ENCODE data around the gene OLFM4. TPM values are rescaled to one million over a fixed set of nuclear protein-coding genes. Genes with fewer than 3 reads are reported as not detected.
A peak's percentile ranks its signal among the peaks of the same experiment; 100 is the strongest.

Gene OLFM4
- total and polyA plus RNA-seq, 2 experiments from 2014 or later = not detected

- H3K9me3 Mint-ChIP-seq = peaks cover 4% of the 10 kb centered on the region; the same call in 1 of the 3 replicates
- Histone ChIP-seq H3K27me3 (ENCODE audit: insufficient read depth) (no peaks in the 10 kb centered on the region), H3K27ac (ENCODE audit: low read depth) (no peak overlapping the region), H3K79me2 (replicated peaks; ENCODE audit: insufficient read depth) (no peaks in the 10 kb centered on the region), H3K4me2 (no peak overlapping the region), H2AFZ (peak overlapping the region; percentile 79; the same call in 1 of the 2 replicates), H3K4me1 (ENCODE audit: insufficient read depth) (no peaks in the 10 kb centered on the region), H3K9me2 (ENCODE audit: insufficient read depth) (no peaks in the 10 kb centered on the region; the same call in 1 of the 2 replicates), H4K20me1 (replicated peaks; ENCODE audit: insufficient read depth) (no peaks in the 10 kb centered on the region), H3F3A (replicated peaks; ENCODE audit: low read depth) (no peaks in the 10 kb centered on the region), H3K4me3 (no peak overlapping the region), H3K36me3 (ENCODE audit: insufficient read depth) (no peaks in the 10 kb centered on the region)
- no peak overlapping the region for H3K27ac Mint-ChIP-seq
- no peak for TF ChIP-seq POLR2AphosphoS5 (IDR thresholded peaks at IDR 0.05; ENCODE audit: low read depth)
- no peak for TF ChIP-seq EZH2 (IDR thresholded peaks at IDR 0.05; ENCODE audit: low read depth, unreplicated experiment)
- no peak for TF ChIP-seq ZNF331 (CRISPR knock-in tag; IDR thresholded peaks at IDR 0.05; ENCODE audit: low read depth)
- no peak for TF ChIP-seq EZH2phosphoT487 (IDR thresholded peaks at IDR 0.05; ENCODE audit: unreplicated experiment)
- TF ChIP-seq, protein P1, sequence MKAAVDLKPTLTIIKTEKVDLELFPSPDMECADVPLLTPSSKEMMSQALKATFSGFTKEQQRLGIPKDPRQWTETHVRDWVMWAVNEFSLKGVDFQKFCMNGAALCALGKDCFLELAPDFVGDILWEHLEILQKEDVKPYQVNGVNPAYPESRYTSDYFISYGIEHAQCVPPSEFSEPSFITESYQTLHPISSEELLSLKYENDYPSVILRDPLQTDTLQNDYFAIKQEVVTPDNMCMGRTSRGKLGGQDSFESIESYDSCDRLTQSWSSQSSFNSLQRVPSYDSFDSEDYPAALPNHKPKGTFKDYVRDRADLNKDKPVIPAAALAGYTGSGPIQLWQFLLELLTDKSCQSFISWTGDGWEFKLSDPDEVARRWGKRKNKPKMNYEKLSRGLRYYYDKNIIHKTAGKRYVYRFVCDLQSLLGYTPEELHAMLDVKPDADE (IDR thresholded peaks at IDR 0.05) = no peak
- H3K4me1 Mint-ChIP-seq = no peaks in the 10 kb centered on the region
- ATAC-seq (no peak), DNase-seq (ENCODE audit: low spot score) (no peak)
- no peak overlapping the region for H3K4me3 Mint-ChIP-seq
- H3K36me3 Mint-ChIP-seq (ENCODE audit: low read depth) = no peaks in the 10 kb centered on the region
- peaks cover 8% of the 10 kb centered on the region for H3K27me3 Mint-ChIP-seq (ENCODE audit: insufficient read depth, low read depth, poor library complexity)
Observed at GRCh38 chr13:53001444-53002225, 27.0 kb upstream of the OLFM4 start.

DNA sequence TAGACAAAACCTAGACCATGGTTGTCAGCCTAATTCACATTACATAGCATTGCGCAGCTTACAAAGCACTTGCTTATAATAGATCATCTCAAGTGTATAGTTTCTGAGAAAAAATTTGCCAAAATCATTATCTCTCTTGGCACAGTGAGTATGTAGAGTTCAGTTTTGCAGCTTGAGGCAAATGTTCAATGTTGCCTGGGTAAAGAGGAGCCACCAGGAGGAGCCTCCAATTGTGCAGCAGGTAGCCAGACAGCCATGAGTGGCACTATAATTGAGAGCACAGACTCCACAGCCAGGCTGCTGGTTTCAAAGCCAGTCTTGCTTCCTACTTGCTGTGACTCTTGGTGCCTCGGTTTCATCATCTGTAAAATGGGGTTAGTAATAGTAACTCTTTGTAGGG is 24.0 kb upstream of the OLFM4 start:
- no peaks in the 10 kb centered on the region for H4K20me1 ChIP-seq (replicated peaks; ENCODE audit: insufficient read depth)
- Mint-ChIP-seq H3K27ac (no peak overlapping the region), H3K4me1 (peaks cover 2% of the 10 kb centered on the region; the same call in 2 of the 3 replicates), H3K9me3 (peaks cover 4% of the 10 kb centered on the region; the same call in 1 of the 3 replicates), H3K4me3 (no peak overlapping the region), H3K36me3 (ENCODE audit: low read depth) (no peaks in the 10 kb centered on the region), H3K27me3 (ENCODE audit: insufficient read depth, low read depth, poor library complexity) (peaks cover 9% of the 10 kb centered on the region)
- H3K27ac ChIP-seq (ENCODE audit: low read depth) = no peak overlapping the region
- no peak for TF ChIP-seq EZH2 (IDR thresholded peaks at IDR 0.05; ENCODE audit: low read depth, unreplicated experiment)
- TF ChIP-seq, protein P2, sequence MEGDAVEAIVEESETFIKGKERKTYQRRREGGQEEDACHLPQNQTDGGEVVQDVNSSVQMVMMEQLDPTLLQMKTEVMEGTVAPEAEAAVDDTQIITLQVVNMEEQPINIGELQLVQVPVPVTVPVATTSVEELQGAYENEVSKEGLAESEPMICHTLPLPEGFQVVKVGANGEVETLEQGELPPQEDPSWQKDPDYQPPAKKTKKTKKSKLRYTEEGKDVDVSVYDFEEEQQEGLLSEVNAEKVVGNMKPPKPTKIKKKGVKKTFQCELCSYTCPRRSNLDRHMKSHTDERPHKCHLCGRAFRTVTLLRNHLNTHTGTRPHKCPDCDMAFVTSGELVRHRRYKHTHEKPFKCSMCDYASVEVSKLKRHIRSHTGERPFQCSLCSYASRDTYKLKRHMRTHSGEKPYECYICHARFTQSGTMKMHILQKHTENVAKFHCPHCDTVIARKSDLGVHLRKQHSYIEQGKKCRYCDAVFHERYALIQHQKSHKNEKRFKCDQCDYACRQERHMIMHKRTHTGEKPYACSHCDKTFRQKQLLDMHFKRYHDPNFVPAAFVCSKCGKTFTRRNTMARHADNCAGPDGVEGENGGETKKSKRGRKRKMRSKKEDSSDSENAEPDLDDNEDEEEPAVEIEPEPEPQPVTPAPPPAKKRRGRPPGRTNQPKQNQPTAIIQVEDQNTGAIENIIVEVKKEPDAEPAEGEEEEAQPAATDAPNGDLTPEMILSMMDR (conservative IDR thresholded peaks at IDR 0.05; ENCODE audit: low read depth in 2 of 2) = peak in 1 of 2 experiments; percentile 30; a peak in 2 of 4 replicates
- no peak overlapping the region for H3K4me3 ChIP-seq
- no peak for DNase-seq (ENCODE audit: low spot score)
- no peaks in the 10 kb centered on the region for H3K36me3 ChIP-seq (ENCODE audit: insufficient read depth)
- no peak for ATAC-seq
- no peak overlapping the region for H3K4me2 ChIP-seq
- no peaks in the 10 kb centered on the region for H3K4me1 ChIP-seq (ENCODE audit: insufficient read depth)
- H3K9me2 ChIP-seq (ENCODE audit: insufficient read depth) = no peaks in the 10 kb centered on the region
- no peaks in the 10 kb centered on the region for H3K79me2 ChIP-seq (replicated peaks; ENCODE audit: insufficient read depth)
- H3K27me3 ChIP-seq (ENCODE audit: insufficient read depth) = no peaks in the 10 kb centered on the region
- H3F3A ChIP-seq (replicated peaks; ENCODE audit: low read depth) = no peaks in the 10 kb centered on the region
- H2AFZ ChIP-seq = no peak overlapping the region
